ENCODE data around the gene FRYL.

- TF ChIP-seq CTCF (conservative IDR thresholded peaks at IDR 0.05; ENCODE audit: low read depth, low read length) (no peak), EZH2 (IDR thresholded peaks at IDR 0.05; ENCODE audit: low read length, unreplicated experiment) (no peak)
Measured at GRCh38 chr4:48635980-48636379, 144.1 kb downstream of the FRYL start.

Measured in PC-3 (cell line).